GM19372 (cell line): Measurements from ENCODE around the gene CACNA2D3.

ENCODE experiments used
- ATAC-seq: cut with Tn5 transposase; IDR thresholded peaks from one replicate; pipeline ENCODE4 v1.9.1; 2021; ENCODE audit warnings: mild to moderate bottlenecking, low read depth, moderate library complexity; ENCODE audit not compliant: unreplicated experiment

CACNA2D3 gene

DNA sequence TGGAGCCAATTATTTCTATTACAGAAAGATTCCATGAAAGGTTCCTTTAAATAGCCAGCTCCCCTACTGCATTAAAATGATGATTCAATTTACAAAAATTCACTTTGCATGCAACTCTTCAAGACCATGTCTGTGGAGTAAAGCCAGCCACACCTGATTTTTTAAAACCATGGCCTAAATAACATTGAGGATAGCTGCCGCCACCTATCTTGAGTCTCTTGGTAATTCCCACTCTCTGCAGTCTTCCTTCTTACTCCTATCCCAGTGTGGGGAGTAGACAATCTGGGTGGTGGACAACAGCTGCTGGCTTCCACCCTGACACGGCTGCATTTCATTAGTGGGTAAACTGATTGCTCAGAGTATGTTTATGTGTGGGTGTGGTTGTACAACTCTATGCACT lies 794.8 kb downstream of the CACNA2D3 start:
- no peak for ATAC-seq

DNA sequence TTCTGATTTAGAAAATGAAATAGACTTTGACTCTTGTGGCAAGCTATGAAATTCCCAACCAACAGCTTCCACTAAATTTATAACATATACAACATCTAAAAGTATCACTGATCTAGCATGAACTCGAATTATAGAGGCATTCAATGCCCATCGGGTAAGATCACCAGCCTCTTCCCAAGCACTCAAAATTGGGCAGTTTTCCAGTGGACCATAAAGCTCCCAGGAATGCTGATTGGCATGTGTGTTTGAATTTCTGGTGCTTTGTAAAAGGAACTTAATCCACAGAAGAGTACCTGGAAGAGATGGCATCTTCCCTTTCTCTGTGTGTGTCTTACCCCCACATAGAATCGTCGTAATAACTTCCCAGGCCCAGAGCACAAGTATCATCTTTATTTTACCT lies 795.5 kb downstream of the CACNA2D3 start:
- no peak for ATAC-seq

DNA sequence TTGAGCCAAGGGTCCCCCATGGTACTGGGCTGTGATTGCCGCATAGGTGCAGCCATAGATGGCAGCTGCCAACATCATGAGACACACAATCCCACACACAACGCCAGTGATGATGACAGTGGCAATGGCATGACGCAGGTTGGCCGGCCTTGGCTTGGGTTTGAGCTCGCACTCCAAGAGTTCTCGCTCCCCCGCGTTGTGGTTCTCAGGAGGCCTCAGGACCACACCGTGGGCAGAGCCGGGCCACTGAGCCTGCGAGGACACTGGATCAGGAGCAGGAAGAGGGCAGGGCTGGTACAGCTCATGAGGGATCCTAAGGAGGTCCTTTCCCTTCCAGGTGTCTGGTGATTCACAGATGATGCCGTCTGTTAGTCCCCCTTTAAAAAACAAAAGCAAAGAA lies 796.2 kb downstream of the CACNA2D3 start:
- ATAC-seq: no peak

DNA sequence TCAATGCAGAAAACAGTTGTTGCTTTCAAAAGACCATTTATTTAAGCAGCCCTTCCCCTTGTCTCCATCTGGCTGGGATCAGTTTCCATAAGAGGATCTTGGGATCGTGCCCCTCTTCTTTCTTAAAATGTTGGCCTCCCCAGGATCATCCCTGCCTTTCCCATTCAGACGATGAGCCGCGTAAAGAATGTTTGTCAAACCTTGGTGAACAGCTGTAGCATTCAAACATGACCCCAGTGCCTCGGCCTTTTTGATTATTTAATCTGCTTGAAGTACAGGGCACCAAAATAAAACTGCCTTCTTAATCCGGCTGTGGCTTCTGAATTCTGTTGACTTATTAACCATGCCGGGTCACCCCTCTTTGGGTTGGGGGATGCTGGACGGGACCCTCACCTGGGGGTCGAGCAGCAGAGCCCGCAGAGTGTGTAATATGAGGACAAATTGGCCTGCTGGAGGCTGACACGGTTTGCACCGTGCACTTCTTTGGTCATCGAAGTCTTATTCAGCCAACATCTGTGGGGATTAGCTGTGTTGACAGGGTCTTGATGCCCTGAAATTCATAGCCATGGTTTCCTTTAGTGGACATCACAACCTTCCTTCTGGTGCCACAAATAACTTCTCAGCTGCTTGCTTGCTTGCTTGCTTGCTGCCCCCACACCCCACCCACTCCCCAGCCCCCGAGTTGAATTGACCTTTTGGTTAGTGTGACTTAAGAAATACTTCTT lies 805.9 kb downstream of the CACNA2D3 start, which contains the start of gene LRTM1:
LRTM1 (minus strand) TSS at position 14 of the 725 bp plus-strand sequence. CDS start 148 bp downstream, outside the sequence.
- no peak for ATAC-seq

DNA sequence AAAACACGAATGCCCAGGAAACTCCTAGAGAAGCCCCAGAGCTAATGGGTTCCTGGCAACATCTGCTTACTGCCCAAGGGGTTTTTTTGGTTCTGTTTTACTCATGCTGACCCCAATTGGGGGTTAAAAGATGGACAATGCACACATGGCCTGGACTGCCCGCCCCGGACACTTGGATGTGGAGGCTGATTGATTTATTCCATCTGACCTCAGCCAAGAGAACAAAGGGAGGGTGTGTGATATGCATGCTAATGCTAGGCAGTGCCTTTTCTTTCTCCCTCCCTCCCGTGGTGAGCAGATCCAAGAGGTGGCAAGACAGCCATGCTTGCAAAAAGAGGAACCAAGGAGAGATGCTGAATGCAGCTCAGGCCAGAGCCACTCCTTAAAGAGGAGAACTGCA lies 808.8 kb downstream of the CACNA2D3 start:
- ATAC-seq: no peak

GRCh38 chr3:54932606-54933005 lies 810.3 kb downstream of the CACNA2D3 start:
- no peak for ATAC-seq

- no peak for ATAC-seq
Observed at GRCh38 chr3:54935869-54936268, 813.5 kb downstream of the CACNA2D3 start.

DNA sequence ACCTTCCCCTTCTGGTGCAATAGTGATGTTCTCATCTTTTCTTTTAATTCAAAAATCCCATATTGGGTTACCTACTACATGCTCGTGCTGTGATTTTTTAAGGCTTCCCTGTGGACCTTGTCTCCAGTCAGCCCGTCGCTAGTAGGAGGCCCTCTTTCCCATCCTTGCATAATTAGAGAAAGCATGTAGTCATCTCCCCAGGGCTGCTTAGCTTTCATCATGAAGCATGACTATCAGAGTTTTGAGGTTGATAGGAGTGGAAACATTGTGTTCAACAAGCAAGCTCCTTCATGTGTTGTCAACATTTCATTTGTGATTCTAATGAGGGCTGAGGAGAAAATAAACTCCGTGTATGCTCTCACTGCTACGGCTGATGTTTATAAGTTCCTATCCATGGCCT lies 814.2 kb downstream of the CACNA2D3 start:
- no peak for ATAC-seq

- no peak for ATAC-seq
Observed at GRCh38 chr3:54939557-54940300, 817.4 kb downstream of the CACNA2D3 start.

DNA sequence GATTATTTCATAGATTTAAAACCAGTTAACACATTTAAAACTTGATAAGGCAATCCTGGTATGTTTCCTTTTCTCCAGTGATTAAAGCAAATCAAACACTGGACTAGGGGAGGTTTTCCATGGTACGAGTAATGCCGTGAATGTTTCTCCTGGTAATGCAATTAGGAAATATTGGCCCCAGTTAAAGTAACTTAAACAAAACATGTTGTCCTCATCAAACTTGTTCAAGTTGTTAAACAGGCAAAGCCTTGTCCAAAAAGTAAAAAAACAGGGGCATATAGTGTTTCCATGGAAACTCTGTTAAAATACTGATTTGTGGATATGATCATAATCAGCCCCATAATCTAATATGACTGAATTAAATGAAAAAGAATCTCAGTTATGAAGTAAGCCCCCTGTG lies 818.6 kb downstream of the CACNA2D3 start:
- no peak for ATAC-seq

DNA sequence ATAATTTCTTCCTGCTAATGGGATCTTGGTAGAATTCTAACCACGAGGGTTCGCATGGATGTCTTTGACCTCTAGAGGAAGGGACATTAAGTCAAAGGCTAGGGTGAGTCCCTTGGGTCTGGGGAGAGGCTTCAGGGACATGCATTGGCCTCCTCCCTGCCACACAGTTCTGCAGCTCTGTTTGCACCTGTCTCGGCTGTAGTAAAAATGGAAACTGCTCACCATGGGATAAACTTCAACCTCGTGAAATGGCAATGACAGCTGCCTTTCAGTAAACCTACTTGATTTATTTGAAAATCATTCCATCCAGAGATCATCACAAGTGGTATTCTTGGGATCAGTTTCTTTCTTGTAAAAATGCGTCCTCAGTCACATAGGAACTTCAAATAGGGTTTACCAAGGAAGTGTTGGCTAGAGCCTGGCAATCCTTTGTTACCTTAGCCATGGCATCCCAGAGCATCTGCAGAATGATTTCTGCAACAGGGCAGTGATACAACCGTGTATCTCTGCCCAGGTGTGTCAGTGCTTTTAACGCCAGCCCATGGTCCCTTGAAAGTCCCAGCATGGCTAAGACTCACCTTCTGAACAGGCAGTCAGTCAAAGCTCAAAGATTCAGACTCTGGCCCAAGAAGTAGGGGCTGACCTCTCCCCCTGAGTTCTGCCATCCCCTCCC lies 819.5 kb downstream of the CACNA2D3 start:
- no peak for ATAC-seq

GRCh38 chr3:54949491-54950044 lies 827.2 kb downstream of the CACNA2D3 start:
- no peak for ATAC-seq

GRCh38 chr3:54950391-54951003 lies 828.1 kb downstream of the CACNA2D3 start:
- no peak for ATAC-seq

DNA sequence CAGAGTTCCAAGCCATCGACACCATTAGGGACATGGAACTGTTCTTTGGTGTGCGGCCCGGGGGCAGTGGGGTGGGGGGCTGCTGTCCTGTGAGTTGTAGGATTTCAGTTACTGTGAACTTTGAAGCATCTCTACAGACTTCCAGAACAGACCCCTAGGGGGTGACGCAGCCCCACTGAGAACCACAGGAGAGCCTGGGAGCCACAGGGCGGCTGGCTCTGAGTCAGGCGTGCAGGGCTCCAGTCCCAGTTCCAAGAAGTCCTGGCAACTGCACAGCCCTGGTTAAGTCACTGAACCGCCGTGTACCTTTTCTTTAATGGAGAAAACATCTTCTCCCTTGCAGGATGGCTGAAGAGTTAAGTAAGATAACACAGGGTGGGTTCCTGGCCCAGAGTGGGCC lies 829.1 kb downstream of the CACNA2D3 start:
- ATAC-seq: no peak

DNA sequence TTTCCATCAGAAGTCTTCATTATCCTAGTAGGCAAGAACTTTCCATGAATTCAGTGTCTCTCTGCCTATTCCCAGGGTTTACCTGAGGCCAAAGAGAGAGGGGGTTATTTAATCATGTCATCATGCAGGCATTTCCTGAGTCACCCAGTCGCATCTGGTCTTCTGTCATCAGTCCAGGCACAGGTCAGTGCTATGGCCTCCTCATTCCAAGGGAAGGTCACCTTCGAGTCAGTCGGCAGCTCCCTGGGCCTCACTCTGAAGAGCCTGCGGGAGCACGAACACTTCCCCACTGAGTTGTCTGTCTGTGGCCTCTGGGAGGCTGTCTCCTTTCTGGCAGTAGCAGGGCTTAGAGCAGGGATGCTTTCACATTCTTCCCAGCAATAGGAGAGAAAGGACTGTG lies 831.7 kb downstream of the CACNA2D3 start:
- ATAC-seq: no peak

GRCh38 chr3:54954521-54954920 lies 832.2 kb downstream of the CACNA2D3 start:
- no peak for ATAC-seq

DNA sequence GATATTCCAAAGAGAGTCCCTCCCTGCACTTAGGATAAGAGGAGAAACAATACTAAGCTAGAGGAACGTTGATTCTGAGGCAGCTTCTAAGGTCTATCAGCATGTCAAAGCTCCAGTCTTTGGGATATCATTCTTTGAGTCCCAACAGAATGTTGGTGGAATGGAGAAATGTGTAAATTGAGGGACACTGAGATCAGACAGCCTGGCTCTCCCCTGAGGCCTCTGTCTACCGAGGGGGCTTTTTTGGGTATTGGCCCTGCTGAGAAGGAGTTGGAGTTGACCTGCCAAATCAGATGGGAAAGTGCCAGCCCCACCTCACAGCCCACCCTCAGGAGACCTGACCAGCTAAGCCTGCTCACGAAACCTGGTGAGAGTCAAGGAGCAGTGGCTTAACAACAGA lies 833.1 kb downstream of the CACNA2D3 start:
- ATAC-seq: no peak

- no peak for ATAC-seq
Observed at GRCh38 chr3:54955941-54956340, 833.6 kb downstream of the CACNA2D3 start.

- no peak for ATAC-seq
Observed at GRCh38 chr3:54957711-54958110, 835.4 kb downstream of the CACNA2D3 start.

DNA sequence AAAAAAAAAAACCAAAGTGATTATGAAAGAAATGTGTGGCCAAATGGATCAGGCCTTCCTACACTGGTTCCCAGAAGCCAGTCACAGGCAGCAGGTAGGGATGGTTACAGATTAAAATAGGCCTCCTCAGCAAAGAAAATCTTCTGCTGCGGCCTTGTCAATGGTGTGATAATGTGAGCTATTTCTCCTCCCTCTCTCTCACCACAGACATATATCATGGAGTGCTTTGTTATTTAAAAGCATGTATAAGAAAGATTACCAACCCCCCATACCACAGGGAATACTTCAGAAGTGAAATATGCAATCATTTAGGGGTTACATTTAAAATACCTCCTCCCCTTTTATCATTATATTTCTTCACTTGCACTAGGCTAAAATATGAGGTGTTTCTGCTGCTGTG lies 837.7 kb downstream of the CACNA2D3 start:
- ATAC-seq: no peak

GRCh38 chr3:54960701-54961100 lies 838.3 kb downstream of the CACNA2D3 start:
- ATAC-seq: no peak
